ENCODE data around the gene ERC1. TPM values are rescaled to one million over a fixed set of nuclear protein-coding genes. Genes with fewer than 3 reads are reported as not detected.
A peak's percentile ranks its signal among the peaks of the same experiment; 100 is the strongest.

ERC1 gene
- total RNA-seq, 2 donors from 2014 or later: 18.9 to 72.9 TPM

- Histone ChIP-seq H3K4me1 (replicated peaks) (no peaks in the 10 kb centered on the region), H3K27me3 (replicated peaks; ENCODE audit: insufficient read depth) (no peaks in the 10 kb centered on the region), H3K27ac (peak overlapping the region in 1 of 2 donors; percentile 55), H3K9me3 (no peaks in the 10 kb centered on the region), H3K4me3 (no peak overlapping the region), H3K36me3 (no peaks in the 10 kb centered on the region)
- no peak for DNase-seq (ENCODE audit: low spot score)
- WGBS: 36% methylated on average over 12 of the region's 12 CpGs
- intact Hi-C loops (cut with DNase I): loop anchor here (5.0 kb wide), 1 partner anchor 91 kb away; the partner anchor contains the start of gene ERC1
- TF ChIP-seq POLR2AphosphoS5 (IDR thresholded peaks at IDR 0.05) (no peak), CTCF (IDR thresholded peaks at IDR 0.05) (no peak), POLR2A (IDR thresholded peaks at IDR 0.05) (no peak)
These were observed 92.3 kb downstream of the ERC1 start for GRCh38 chr12:1083151-1083888.

- Histone ChIP-seq H3K9me3 (no peaks in the 10 kb centered on the region), H3K4me1 (replicated peaks) (no peaks in the 10 kb centered on the region), H3K36me3 (no peaks in the 10 kb centered on the region), H3K27ac (peak overlapping the region in 1 of 2 donors; percentile 55), H3K27me3 (replicated peaks; ENCODE audit: insufficient read depth) (no peaks in the 10 kb centered on the region), H3K4me3 (no peak overlapping the region)
- intact Hi-C loops (cut with DNase I): loop anchor here (5.0 kb wide), 1 partner anchor 92 kb away; the partner anchor contains the start of gene ERC1
- DNase-seq (ENCODE audit: low spot score): peak; percentile 53
- TF ChIP-seq POLR2A (IDR thresholded peaks at IDR 0.05) (no peak), CTCF (IDR thresholded peaks at IDR 0.05) (no peak), POLR2AphosphoS5 (IDR thresholded peaks at IDR 0.05) (peak; percentile 64)
- 23% methylated on average over 3 of the region's 3 CpGs for WGBS
These were observed 92.9 kb downstream of the ERC1 start for GRCh38 chr12:1083889-1084262.

- DNase-seq (ENCODE audit: low spot score): no peak
These were observed 100.3 kb downstream of the ERC1 start for GRCh38 chr12:1091350-1091749.

GRCh38 chr12:1093166-1093751 lies 102.2 kb downstream of the ERC1 start:
- H3K4me1 ChIP-seq (replicated peaks): no peaks in the 10 kb centered on the region
- 38% methylated on average over 6 of the region's 6 CpGs for WGBS
- intact Hi-C loops (cut with DNase I): loop anchor here (5.0 kb wide), 1 partner anchor 521 kb away; no protein-coding TSS in a partner anchor
- DNase-seq (ENCODE audit: low spot score): peak; percentile 33
- H3K27me3 ChIP-seq (replicated peaks; ENCODE audit: insufficient read depth): no peaks in the 10 kb centered on the region
- no peaks in the 10 kb centered on the region for H3K9me3 ChIP-seq
- H3K36me3 ChIP-seq: no peaks in the 10 kb centered on the region
- H3K27ac ChIP-seq: no peak overlapping the region
- no peak overlapping the region for H3K4me3 ChIP-seq
- TF ChIP-seq POLR2AphosphoS5 (IDR thresholded peaks at IDR 0.05) (no peak), POLR2A (IDR thresholded peaks at IDR 0.05) (no peak), CTCF (IDR thresholded peaks at IDR 0.05) (peak in 3 of 4 experiments; percentile 38 to 74 (median 67))

More at GRCh38 chr12:1091350-1091749, 100.3 kb downstream of the ERC1 start:
- TF ChIP-seq POLR2A (IDR thresholded peaks at IDR 0.05) (no peak), CTCF (IDR thresholded peaks at IDR 0.05) (no peak)
- intact Hi-C loops (cut with DNase I): loop anchor here (5.0 kb wide), 1 partner anchor 519 kb away; no protein-coding TSS in a partner anchor
- no peaks in the 10 kb centered on the region for H3K9me3 ChIP-seq
- H3K36me3 ChIP-seq: no peaks in the 10 kb centered on the region
- no peaks in the 10 kb centered on the region for H3K27me3 ChIP-seq (replicated peaks; ENCODE audit: insufficient read depth)
- no peak overlapping the region for H3K27ac ChIP-seq
- H3K4me3 ChIP-seq: no peak overlapping the region
- no peaks in the 10 kb centered on the region for H3K4me1 ChIP-seq (replicated peaks)
- WGBS: 67% methylated on average over 4 of the region's 4 CpGs
